Measurements from ENCODE around the gene PHC2.

Gene PHC2

DNA sequence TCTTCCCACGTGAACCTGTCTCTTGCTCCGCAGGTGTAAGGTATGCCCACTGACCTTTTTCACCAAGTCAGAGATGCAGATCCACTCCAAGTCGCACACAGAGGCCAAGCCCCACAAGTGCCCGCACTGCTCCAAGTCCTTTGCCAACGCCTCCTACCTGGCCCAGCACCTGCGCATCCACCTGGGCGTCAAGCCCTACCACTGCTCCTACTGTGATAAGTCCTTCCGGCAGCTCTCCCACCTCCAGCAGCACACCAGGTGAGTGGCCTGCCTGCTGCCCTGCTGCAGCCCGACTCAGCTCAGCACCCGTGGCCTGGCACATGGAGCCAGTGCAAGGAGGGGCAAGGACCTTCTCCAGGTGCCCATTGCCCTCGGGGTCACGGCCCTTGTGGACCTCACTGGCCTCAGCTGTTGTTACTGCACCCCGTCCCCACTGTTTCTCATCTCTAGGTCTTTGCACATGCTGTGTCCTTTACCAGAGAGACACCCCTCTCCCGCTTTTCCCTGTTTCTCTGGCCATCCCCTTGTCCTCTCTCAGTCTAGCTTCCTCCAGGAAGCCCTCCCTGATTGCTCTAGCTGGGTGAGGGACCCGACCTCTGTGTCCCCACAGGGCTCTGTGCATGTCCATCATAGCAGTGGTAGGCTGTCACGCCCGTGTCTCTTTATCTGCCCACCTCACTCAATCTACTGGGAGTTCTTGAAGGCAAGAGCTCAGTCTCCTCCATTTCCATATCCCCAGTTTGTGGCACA, 149.2 kb downstream of the PHC2 start:
- no peak for DNase-seq

DNA sequence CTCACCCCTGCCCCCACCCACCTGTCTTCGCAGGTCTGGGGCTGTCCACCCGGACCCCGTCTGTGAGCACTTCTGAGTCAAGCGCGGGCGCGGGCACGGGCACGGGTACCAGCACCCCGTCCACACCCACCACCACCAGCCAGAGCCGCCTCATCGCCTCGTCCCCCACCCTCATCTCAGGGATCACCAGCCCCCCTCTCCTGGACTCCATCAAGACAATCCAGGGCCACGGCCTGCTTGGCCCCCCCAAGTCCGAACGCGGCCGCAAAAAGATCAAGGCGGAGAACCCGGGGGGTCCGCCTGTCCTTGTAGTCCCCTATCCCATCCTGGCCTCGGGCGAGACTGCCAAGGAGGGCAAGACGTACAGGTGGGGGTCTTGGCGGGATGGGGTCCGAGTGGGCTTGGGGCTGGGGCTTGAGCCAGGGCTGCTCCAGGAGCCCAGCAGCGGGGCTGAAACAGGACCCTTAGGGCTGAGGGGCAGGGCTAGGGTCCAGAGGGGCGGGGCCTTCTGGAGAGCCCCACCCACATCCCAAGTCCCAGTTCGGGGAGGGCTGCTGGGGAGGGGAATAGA, 150.7 kb downstream of the PHC2 start:
- DNase-seq, result no peak

DNA sequence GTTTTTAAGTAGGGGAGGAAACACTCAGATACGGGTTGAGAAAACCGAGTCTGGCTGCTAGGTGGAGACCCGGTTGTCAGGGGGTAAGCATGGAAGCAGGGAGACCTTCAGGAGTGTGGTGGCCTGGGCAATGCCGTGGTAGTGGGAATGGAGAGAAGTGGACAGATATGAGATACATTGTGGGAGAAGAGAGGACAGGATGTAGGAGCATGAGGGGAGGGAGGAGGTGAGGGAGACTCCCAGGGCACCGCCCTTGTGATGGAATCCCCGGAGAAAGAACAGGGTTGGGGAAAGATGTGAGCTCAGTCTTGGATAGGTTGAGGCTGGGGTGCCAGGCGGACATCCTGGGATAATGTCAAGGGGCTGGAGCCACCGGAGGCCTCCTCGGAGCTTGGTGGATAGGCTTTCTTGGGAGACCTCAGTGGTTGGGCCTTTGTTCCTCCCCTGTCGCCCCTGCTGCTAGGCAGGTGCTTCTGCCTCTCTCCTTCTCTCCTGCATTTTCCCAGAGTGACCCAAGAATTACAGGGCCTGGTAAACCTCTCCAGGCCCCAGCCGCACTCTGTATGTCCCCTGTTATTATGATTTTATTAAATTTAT, 153.3 kb downstream of the PHC2 start:
- no peak for DNase-seq

DNA sequence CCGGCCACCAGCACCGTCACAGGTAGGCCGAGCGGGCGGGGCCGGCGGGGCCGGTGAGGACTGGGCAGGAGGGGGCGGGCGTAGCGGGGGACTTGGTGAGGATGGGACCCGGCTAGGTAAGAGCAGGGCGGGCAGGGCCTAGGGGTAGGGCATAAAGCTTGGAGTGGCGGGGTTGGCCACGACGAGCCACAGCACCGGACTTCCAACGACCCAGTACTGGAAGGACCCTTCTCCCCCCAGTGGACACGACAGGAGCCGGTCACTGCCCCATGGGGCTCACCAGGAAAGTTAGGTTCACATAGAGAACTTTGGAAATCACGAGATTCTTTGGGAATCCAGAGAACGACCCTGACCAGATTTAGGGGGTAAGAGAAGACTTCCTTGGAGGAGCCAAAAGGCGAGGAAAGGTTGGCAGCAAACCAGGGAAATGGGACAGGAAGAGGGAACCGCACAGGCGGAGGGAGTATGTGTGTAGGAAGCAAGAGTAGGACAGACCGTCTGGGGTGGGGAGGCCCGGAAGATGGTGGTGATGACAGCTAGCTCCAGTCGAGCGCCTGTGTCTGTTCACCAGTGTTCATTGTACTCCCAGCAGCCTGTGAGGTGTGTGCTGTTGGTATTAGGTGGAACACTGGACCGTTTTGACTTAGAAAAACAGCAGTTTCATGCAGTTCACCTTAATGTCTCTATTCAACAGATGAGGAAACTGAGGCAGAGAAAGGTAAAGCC, 154.2 kb downstream of the PHC2 start:
- DNase-seq, result no peak

DNA sequence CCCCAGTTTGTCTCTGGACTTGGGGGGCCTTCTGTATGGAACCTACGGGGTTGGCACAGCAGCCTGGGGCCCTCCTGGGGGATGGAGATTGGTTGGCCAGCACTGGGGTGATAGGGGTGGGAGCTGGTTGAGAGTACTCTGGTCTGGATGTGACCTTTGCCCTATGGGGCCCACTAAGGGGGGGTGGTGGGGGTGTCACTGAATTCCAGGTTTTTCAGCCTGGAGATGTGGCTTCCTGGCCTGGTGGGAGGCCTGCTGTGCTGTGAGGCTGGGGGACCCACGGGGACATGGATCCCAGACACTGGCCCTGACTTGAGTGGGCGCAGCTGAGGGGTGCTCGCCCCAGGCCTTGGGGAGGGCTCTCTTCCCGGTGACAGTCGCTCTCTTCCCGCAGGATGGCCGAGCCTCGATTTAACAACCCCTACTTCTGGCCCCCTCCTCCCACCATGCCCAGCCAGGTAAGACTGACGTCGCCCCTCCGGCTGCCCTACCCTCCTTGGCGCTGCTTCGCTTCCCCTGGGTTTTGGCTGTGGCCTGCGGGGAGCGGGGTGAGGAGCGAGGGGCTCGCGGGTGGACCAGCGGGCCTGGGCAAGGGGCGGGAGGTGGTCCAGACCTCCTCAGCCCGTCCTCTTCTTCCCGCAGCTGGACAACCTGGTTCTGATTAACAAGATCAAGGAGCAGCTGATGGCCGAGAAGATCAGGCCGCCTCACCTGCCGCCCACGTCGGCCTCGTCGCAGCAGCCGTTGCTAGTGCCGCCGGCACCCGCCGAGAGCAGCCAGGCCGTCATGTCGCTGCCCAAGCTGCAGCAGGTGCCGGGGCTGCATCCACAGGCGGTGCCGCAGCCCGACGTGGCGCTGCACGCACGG, 155.0 kb downstream of the PHC2 start:
- no peak for DNase-seq

DNA sequence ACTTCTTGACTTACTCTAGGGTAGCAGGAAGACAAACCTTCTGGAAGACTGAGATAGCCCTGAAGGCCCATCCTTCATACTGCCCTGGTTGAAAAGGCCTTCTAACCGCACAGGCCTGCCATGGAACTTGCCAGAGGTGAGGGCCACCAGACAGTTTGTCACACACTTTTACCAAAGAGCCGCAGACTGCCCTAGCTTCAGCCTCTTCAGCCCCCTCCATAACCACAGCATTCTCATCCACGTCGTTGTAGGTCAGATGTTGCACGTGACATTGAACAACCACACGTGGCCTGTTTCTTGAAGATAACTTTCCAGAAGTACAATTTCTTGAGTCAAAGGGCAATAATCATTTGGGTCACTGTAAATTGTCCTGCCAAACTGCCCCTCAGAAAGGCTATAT, 155.7 kb downstream of the PHC2 start:
- no peak for DNase-seq

DNA sequence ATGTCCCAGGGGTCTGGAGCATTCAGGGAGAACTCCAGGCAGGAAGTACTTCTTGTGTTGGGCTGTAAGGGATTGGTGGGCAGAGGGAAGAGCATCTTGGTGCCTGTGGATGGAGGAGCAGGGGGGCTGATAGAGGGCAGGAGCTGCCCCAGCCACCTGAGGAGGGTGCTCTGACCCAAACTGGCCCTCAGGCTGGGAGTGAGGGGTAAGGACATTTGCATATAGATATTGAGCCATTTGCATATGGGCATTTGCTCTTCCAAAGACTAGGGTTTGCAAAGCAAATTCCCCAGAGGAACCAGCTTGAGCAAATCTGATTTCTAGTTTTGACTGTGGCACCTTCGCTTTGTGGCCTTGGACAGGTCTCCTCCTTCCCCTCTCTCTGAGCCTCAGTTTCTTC, 156.4 kb downstream of the PHC2 start:
- DNase-seq, result no peak

DNA sequence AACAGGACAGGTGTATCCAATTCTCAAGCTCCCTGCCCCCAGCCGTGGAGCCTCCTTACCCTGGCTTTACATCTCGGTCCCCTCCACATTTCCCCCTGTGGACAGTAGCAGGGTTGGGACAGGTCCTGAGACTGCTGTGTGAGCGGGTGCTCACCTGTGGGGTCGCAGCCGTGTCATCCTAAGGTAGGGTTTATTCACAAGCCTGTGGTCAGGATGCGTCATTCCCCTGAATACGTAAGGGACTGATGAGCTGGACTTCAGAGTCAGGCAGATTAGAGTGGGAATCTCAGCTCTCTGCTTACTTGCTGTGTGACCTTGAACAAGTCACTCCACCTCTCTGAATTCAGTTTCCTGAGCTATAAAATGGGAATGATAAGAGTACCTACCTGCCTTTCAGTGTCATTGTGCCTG, 156.9 kb downstream of the PHC2 start:
- no peak for DNase-seq

Measured in activated CD8-positive, alpha-beta memory T cell treated with anti-CD3 and anti-CD28 coated beads for 24 hours (primary cell).